Measurements from ENCODE around the gene ZCCHC9. TPM values are rescaled to one million over a fixed set of nuclear protein-coding genes. Genes with fewer than 3 reads are reported as not detected.

Gene ZCCHC9
- total RNA-seq, 1 experiment from 2014 or later: 32.2 TPM

GRCh38 chr5:81335946-81336345 lies 34.6 kb downstream of the ZCCHC9 start:
- no peak overlapping the region for H3K27ac ChIP-seq (ENCODE audit: insufficient read length, low read depth, low read length)
- no peak overlapping the region for H3K56ac ChIP-seq (ENCODE audit: insufficient read length, low read depth, low read length)
- H4K8ac ChIP-seq (replicated peaks; ENCODE audit: insufficient read length, low read depth, low read length): no peak overlapping the region
- no peaks in the 10 kb centered on the region for H3K4me1 Mint-ChIP-seq
- no peak overlapping the region for H2BK5ac ChIP-seq (ENCODE audit: insufficient read length, low read length)
- no peak overlapping the region for H3K4me3 Mint-ChIP-seq
- no peak overlapping the region for H3K4ac ChIP-seq (ENCODE audit: low read depth, low read length)
- H2BK15ac ChIP-seq (ENCODE audit: low read depth, low read length): no peak overlapping the region
- no peak overlapping the region for H2AFZ ChIP-seq (ENCODE audit: low read length)
- H3T11ph ChIP-seq (ENCODE audit: low read length): no peak overlapping the region
- H3K27ac Mint-ChIP-seq: no peak overlapping the region; a peak in 1 of 7 replicates
- no peaks in the 10 kb centered on the region for H4K20me1 ChIP-seq (ENCODE audit: control insufficient read depth, insufficient read depth, insufficient read length)
- no peak overlapping the region for H3K18ac ChIP-seq (ENCODE audit: insufficient read length, low read depth, low read length)
- no peaks in the 10 kb centered on the region for H3K79me2 ChIP-seq (ENCODE audit: insufficient read depth, low read length)
- no peak overlapping the region for H2AK5ac ChIP-seq (ENCODE audit: insufficient read length, low read length)
- no peak overlapping the region for H3K23ac ChIP-seq (ENCODE audit: insufficient read length, low read depth, low read length)
- no peak overlapping the region for H2BK120ac ChIP-seq (ENCODE audit: low read depth, low read length, poor library complexity, severe bottlenecking)
- H3K27me3 ChIP-seq (ENCODE audit: insufficient read depth, low read length): no peaks in the 10 kb centered on the region
- no peak overlapping the region for H4K5ac ChIP-seq (ENCODE audit: insufficient read length, low read depth, low read length)
- H3K23me2 ChIP-seq (ENCODE audit: insufficient read length, low read depth, low read length, poor library complexity, severe bottlenecking): no peaks in the 10 kb centered on the region
- no peak overlapping the region for H3K9ac ChIP-seq (ENCODE audit: extremely low read depth, insufficient read length, low read length)
- no peaks in the 10 kb centered on the region for H3K9me3 ChIP-seq (ENCODE audit: control insufficient read depth, low read depth, low read length)
- H3K27me3 Mint-ChIP-seq (ENCODE audit: low read depth): no peaks in the 10 kb centered on the region; the same call in 1 of the 2 replicates
- DNase-seq: no peak
- H3K4me2 ChIP-seq (ENCODE audit: insufficient read depth, insufficient read length, low read length): no peak overlapping the region
- no peaks in the 10 kb centered on the region; a peak in 2 of 5 replicates for H3K9me3 Mint-ChIP-seq
- no peaks in the 10 kb centered on the region for H3K79me1 ChIP-seq (ENCODE audit: insufficient read depth, low read depth, low read length, poor library complexity, severe bottlenecking)
- no peak overlapping the region for H4K91ac ChIP-seq (ENCODE audit: insufficient read length, low read depth, low read length)
- no peak overlapping the region for H3K14ac ChIP-seq (ENCODE audit: insufficient read depth, low read length)
- no peaks in the 10 kb centered on the region for H3K4me1 ChIP-seq (ENCODE audit: insufficient read depth, low read length)
- no peak overlapping the region for H2BK20ac ChIP-seq (ENCODE audit: low read depth, low read length, poor library complexity, severe bottlenecking)
- H3K36me3 Mint-ChIP-seq (ENCODE audit: insufficient read depth in 1 of 3, low read depth in 3 of 3): no peaks in the 10 kb centered on the region; a peak in 1 of 7 replicates
- no CpG with 5 or more reads among the region's 2 CpGs for WGBS (ENCODE audit: extremely low coverage, insufficient read length, low lambda C conversion rate)
- H2BK12ac ChIP-seq (ENCODE audit: insufficient read length, low read depth, low read length): no peak overlapping the region
- TF ChIP-seq, protein P1, sequence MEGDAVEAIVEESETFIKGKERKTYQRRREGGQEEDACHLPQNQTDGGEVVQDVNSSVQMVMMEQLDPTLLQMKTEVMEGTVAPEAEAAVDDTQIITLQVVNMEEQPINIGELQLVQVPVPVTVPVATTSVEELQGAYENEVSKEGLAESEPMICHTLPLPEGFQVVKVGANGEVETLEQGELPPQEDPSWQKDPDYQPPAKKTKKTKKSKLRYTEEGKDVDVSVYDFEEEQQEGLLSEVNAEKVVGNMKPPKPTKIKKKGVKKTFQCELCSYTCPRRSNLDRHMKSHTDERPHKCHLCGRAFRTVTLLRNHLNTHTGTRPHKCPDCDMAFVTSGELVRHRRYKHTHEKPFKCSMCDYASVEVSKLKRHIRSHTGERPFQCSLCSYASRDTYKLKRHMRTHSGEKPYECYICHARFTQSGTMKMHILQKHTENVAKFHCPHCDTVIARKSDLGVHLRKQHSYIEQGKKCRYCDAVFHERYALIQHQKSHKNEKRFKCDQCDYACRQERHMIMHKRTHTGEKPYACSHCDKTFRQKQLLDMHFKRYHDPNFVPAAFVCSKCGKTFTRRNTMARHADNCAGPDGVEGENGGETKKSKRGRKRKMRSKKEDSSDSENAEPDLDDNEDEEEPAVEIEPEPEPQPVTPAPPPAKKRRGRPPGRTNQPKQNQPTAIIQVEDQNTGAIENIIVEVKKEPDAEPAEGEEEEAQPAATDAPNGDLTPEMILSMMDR (conservative IDR thresholded peaks at IDR 0.05): no peak

All from H9 (cell line).